Measurements from ENCODE around the gene ZNF93.
"Not testable (repeated sequence)": the region's sequence is repeated elsewhere in the genome, so short reads cannot be mapped to it uniquely, and the experiment has no call there.

Gene ZNF93

DNA sequence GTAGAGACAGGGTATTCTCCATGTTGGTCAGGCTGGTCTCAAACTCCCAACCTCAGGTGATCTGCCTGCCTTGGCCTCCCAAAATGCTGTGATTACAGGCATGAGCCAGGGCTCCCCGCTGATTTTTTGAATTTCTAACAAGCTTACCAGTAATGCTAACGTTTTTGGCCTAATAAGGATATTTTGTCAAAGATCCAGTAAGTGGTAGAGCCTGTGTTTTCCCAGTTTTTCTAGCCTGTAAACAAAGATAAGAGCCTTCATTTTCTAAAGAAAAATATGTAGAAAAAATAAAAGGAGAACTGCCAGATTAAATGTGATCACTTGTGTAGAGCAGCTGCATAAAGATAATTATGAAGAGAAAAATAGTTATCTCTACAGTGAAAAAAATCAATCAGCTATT is 37.7 kb downstream of the ZNF93 start:
- no peak for DNase-seq (ENCODE audit: low read depth)

DNA sequence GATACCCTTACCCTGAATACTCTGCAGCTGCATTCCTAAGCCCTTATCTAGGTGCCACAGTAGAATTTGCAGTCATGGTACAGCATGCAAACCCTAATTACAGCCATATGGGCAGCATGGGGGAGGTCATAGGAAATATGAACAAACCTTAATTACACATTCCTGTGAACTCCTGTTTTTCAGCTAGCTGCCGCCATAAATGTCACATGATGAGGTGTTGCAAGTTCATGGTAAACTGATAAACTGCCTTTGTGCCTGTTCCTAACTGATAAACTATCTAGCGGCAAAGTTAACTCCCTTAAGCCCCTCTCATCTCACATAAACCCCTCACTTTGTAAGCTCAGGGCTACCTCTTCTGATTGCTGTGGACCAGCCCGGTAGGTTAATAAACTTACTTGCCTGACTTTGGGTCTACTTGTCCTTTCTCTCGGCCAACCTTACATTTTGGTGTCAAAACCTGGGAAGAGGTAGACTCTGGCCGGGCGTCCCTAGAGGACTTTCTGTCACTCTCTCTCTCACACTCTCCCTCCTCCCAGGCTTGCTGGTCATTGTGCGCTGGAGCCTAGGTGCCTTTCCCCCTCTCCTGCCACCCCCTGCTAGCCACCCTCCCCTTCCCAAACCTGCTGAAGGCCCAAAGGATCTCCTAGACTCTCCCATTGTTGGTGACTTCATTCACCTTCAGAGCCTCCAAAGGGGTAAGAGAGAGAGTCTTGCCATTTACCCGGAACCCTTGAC is 43.3 kb downstream of the ZNF93 start:
- DNase-seq (ENCODE audit: low read depth): no peak

DNA sequence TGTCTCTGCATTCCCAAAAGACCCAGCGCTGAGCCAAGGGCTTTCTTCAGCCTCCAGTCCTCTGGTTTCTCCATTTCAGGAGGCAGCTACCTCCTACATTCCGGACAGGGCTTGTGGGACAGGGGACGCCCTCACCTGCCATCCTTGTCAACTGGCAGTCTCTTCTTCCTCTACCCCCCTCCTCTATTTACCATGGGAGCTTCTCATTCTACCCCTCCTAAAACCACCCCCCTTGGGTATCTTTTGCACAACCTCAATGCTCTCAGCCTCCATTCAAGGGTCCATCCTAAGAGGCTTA is 43.8 kb downstream of the ZNF93 start:
- no peak for DNase-seq (ENCODE audit: low read depth)

DNA sequence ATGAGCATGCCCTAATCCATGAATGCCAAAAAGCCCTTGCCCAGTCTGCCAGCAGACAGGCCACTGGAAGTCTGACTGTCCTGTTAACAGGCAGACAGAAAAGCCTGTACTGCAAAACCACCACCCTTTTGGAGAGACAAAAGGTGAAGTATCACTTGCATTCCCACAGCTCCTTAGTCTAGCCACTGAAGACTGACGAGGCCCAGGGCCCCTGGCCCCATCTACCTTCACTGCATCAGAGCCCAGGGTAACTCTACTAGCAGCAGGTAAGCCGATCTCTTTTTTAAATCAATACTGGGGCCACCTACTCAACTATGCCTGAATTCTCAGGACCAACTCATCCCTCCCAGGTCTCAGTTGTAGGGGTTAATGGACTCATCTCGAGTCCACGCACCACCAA is 45.5 kb downstream of the ZNF93 start:
- DNase-seq (ENCODE audit: low read depth): no peak

DNA sequence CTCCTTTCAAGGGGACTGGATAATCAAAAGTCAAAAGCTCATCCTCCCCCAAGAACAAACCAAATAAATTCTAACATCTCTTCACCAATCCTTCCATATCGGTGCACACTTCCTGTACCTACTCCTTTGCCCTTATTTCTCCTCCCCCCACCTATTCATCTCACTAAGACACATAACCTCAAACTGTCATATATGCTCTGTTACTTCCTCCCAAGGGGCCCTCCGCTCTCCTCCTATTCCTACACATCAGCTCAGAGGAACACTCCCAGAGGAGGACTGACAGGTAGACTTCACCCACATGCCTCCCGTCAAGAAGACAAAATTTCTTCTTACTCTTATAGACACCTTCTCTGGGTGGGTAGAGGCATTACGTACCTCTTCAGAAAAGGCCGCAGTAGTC is 48.1 kb downstream of the ZNF93 start:
- DNase-seq (ENCODE audit: low read depth): no peak

DNA sequence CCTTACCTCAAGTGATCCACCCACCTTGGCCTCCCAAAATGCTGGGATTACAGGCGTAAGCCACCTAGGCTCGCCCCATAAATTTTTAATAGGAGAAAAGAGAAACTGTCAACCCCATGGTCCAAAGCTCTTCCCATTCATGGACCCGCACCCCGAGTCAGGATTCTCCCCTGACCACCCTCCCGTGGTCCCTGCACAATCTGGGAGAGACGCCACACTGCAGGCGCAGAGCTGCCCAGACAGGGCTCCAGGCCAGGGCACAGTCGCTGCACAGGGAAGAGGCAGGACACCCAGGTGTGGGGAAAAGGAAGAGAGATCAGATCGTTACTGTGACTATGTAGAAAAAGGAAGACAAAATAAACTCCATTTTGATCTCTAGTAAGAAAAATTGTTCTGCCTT is 54.5 kb downstream of the ZNF93 start:
- no peak for DNase-seq (ENCODE audit: low read depth)

DNA sequence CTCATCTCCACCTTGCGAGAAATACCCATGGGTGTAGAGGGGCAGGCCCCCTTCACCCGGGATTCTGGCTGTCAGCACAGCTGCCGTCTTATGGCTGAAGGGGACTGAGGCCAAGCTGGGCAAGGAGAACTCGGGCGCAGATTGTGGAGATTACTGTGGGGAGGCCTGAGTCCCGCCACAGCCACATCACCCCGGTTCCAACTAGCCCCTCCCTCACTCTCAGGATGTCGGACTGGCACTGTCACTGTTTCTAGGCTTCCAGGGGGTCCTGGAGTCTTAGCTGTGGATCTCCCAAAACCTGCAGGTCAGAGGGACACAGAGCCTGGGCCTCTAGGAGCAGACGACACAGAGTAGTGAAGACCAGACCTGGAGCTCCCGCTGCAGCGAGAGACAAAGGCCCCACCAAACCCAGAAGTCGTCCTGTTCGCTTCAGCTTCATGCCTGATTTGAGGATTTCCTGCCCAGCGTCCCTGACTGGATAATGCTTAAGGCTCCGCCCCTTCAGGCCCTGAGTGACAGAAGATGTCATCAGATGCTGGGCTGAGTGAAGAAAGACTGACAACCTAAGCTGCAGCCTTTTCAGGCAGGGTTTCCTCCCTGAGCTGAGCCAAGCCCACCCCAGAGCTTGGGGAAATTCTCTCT is 55.8 kb downstream of the ZNF93 start:
- no peak for DNase-seq (ENCODE audit: low read depth)

DNA sequence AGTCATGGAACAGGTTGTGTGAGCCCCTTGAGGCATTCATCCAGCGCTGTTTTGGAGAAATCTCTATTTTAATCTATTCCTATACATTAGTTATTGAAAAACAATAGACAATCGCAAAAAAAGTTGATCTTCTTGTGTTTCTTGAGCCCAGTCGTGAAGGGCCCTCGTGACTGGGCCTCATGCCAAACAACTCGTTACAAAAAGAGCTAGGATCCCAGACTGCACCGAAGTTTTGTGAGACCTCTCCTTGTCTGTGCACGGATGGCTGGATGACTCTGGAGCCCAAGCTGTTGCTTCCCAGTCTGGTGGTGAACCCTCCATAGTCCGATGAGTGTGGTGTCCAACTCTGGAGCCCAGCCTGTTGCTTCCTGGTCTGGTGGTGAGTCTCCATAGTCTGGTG is 57.0 kb downstream of the ZNF93 start:
- not testable (repeated sequence) for DNase-seq (ENCODE audit: low read depth)

DNA sequence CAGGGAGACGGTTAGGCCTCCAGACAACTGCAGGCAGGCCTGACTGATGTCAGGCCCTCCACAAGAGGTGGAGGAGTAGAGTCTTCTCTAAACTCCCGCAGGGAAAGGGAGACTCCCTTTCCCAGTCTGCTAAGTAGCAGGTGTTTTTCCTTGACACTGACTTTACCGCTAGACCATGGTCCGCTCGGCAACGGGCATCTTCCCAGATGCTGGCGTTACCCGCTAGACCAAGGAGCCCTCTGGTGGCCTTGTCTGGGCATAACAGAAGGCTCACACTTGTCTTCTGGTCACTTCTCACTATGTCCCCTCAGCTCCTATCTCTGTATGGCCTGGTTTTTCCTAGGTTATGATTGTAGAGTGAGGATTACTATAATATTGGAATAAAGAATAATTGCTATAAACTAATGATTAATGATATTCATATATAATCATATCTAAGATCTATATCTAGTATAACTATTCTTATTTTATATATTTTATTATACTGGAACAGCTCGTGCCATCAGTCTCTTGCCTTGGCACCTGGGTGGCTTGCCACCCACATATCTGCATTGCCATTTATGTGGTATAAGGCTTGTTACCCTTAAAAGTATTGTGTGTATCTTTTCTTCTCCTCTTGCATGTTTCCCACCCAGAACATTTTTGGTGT is 58.5 kb downstream of the ZNF93 start:
- not testable (repeated sequence) for DNase-seq (ENCODE audit: low read depth)

DNA sequence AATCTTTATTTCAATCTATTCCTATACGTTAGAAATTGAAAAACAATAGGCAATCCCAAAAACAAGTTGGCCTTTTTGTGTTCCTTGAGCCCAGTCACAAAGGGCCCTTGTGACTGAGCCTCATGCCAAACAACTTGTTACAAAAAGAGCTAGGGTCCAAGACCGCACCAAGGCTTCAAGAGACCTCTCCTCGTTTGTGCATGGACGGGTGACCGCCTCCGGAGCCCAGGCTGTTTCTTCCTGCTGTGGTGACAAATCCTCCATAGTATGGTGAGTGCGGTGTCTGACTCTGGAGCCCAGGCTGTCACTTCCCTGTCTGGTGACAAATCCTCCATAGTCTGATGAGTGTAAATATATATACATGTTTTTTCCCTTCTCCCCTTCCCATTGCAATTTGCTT is 63.7 kb downstream of the ZNF93 start:
- no peak for DNase-seq (ENCODE audit: low read depth)

DNA sequence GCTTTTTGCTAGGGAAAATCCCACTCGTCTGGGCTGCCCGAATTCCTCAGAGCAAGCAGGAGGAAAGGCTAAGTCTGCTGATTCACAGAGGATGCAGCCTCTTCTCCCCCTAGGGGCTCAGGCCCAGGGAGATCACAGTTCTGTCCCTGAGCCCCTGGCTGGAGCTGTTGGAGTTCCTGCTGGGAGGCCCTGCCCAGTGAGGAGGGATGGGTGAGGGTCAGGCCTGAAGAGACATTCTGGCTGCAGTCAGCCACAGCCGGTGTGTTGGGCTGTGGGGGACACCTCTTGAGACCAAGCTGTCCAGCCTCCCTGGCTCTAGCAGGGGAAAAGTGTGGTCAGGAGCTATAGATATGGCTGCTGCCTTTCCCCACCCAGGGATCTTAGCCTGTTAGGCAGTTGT is 65.4 kb downstream of the ZNF93 start:
- not testable (repeated sequence) for DNase-seq (ENCODE audit: low read depth)

DNA sequence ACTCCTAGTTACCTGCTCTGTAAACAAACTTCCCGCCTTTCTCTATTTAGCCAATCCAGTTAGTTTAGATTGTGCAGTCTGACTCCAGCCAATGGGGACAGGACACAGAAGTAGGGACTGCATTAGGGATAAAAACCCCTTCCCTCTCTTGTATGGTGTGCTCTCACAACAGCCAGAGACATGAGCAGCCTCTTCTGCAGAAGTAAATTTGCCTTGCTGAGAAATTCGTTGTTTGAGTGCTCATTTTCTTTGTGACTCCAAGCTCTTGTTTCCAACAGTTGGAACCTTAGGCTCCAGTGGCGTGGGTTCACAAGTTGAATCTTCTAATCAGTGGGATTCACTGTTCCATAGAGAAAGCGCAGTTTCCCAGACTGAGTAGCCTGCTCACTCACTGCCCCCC is 66.1 kb downstream of the ZNF93 start:
- DNase-seq (ENCODE audit: low read depth): no peak
